OCI-LY3 (cell line): Measurements from ENCODE around the gene SHISA4.

Experiments
- H2AFZ ChIP-seq: fragments of 200-600, 300-600 bp; shearing (Covaris generic); 2 replicates; pipeline ENCODE4 v1.6.0; 2014; ENCODE audit warnings: antibody characterized with exemption, low read depth, low read length
- H3K27ac ChIP-seq: fragments of 200-600, 300-600 bp; sonication (generic); 2 replicates; pipeline ENCODE4 v1.5.1; 2014; ENCODE audit warnings: mild to moderate bottlenecking, low read length, moderate library complexity, mixed read lengths
- H3K27me3 ChIP-seq: fragments of 200-600, 300-600 bp; sonication (generic); 2 replicates; pipeline ENCODE4 v1.6.1; 2014; ENCODE audit warnings: low read depth, low read length, mixed read lengths
- H3K36me3 ChIP-seq: fragments of 200-600, 300-600 bp; sonication (generic); replicated peaks from 2 replicates; pipeline ENCODE3; 2014; ENCODE audit warnings: low read depth, low read length, mixed read lengths
- H3K4me1 ChIP-seq: fragments of 300-600, 200-600 bp; sonication (generic); 2 replicates; pipeline ENCODE4 v1.6.1; 2014; ENCODE audit warnings: low read length, mixed read lengths
- H3K4me2 ChIP-seq: fragments of 200-600, 300-600 bp; sonication (generic); 2 replicates; pipeline ENCODE4 v1.6.1; 2014; ENCODE audit warnings: low read length, mixed read lengths
- H3K4me3 ChIP-seq: fragments of 300-600, 200-600 bp; sonication (generic); 2 replicates; pipeline ENCODE4 v1.5.1; 2014; ENCODE audit warnings: antibody characterized with exemption, mild to moderate bottlenecking, low read length, moderate library complexity
- H3K79me2 ChIP-seq: fragments of 300-600, 200-600 bp; shearing (Covaris generic); 2 replicates; pipeline ENCODE4 v1.6.1; 2014; ENCODE audit warnings: mild to moderate bottlenecking, low read length, mixed read lengths
- H3K9ac ChIP-seq: fragments of 300-600, 200-600 bp; shearing (Covaris generic); 2 replicates; pipeline ENCODE4 v1.6.0; 2014; ENCODE audit warnings: mild to moderate bottlenecking, low read length, moderate library complexity
- H3K9me3 ChIP-seq: fragments of 200-600, 300-600 bp; shearing (Covaris generic); 2 replicates; pipeline ENCODE4 v1.6.1; 2014; ENCODE audit warnings: low read length, mixed read lengths; ENCODE audit not compliant: insufficient read depth
- H4K20me1 ChIP-seq: fragments of 200-600, 300-600 bp; sonication (generic); 2 replicates; pipeline ENCODE4 v1.6.1; 2016; ENCODE audit warnings: low read length, mixed read lengths; ENCODE audit not compliant: insufficient read depth
- EZH2phosphoT487 ChIP-seq: fragments of 200-600 bp; shearing (Covaris generic); IDR thresholded peaks from 2 replicates; pipeline ENCODE4 v1.6.1; 2018; ENCODE audit warnings: antibody characterized with exemption, mixed run types, low read depth
- TF ChIP-seq, protein P1 (sequence below): fragments of 200-600, 300-600 bp; sonication (generic); IDR thresholded peaks from 2 replicates; pipeline ENCODE4 v1.5.1; 2014; ENCODE audit warnings: antibody characterized with exemption, low read length, low read depth

Gene SHISA4

GRCh38 chr1:201903135-201903534 is 14.4 kb downstream of the SHISA4 start:
- H3K36me3 ChIP-seq: no peaks in the 10 kb centered on the region
- no peak overlapping the region for H2AFZ ChIP-seq
- no peaks in the 10 kb centered on the region for H3K79me2 ChIP-seq
- H3K9ac ChIP-seq: no peak overlapping the region
- no peaks in the 10 kb centered on the region for H3K4me1 ChIP-seq
- H4K20me1 ChIP-seq: no peaks in the 10 kb centered on the region
- no peak overlapping the region for H3K4me3 ChIP-seq
- TF ChIP-seq, protein P1, sequence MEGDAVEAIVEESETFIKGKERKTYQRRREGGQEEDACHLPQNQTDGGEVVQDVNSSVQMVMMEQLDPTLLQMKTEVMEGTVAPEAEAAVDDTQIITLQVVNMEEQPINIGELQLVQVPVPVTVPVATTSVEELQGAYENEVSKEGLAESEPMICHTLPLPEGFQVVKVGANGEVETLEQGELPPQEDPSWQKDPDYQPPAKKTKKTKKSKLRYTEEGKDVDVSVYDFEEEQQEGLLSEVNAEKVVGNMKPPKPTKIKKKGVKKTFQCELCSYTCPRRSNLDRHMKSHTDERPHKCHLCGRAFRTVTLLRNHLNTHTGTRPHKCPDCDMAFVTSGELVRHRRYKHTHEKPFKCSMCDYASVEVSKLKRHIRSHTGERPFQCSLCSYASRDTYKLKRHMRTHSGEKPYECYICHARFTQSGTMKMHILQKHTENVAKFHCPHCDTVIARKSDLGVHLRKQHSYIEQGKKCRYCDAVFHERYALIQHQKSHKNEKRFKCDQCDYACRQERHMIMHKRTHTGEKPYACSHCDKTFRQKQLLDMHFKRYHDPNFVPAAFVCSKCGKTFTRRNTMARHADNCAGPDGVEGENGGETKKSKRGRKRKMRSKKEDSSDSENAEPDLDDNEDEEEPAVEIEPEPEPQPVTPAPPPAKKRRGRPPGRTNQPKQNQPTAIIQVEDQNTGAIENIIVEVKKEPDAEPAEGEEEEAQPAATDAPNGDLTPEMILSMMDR: no peak
- no peak for TF ChIP-seq EZH2phosphoT487
- no peak overlapping the region for H3K4me2 ChIP-seq
- H3K27ac ChIP-seq: no peak overlapping the region
- H3K9me3 ChIP-seq: no peaks in the 10 kb centered on the region
- H3K27me3 ChIP-seq: no peaks in the 10 kb centered on the region

- no peak overlapping the region for H2AFZ ChIP-seq
- H4K20me1 ChIP-seq: no peaks in the 10 kb centered on the region
- H3K9ac ChIP-seq: no peak overlapping the region
- H3K79me2 ChIP-seq: no peaks in the 10 kb centered on the region
- no peak overlapping the region for H3K27ac ChIP-seq
- H3K36me3 ChIP-seq: no peaks in the 10 kb centered on the region
- no peak overlapping the region for H3K4me3 ChIP-seq
- no peak overlapping the region for H3K4me2 ChIP-seq
- no peaks in the 10 kb centered on the region for H3K4me1 ChIP-seq
- no peaks in the 10 kb centered on the region for H3K9me3 ChIP-seq
- TF ChIP-seq, protein P1: no peak
- no peak for TF ChIP-seq EZH2phosphoT487
- 0 out of 2 replicates have a peak, but pooled peaks cover 6% of the 10 kb centered on the region for H3K27me3 ChIP-seq
These were observed 15.9 kb downstream of the SHISA4 start for GRCh38 chr1:201904579-201904978.

GRCh38 chr1:201905234-201905890 is 16.7 kb downstream of the SHISA4 start:
- Histone ChIP-seq H3K4me1 (no peaks in the 10 kb centered on the region), H3K9me3 (no peaks in the 10 kb centered on the region), H3K4me3 (no peak overlapping the region), H3K36me3 (no peaks in the 10 kb centered on the region), H3K9ac (no peak overlapping the region), H3K27me3 (0 out of 2 replicates have a peak, but pooled peaks cover 6% of the 10 kb centered on the region), H3K27ac (no peak overlapping the region), H3K4me2 (no peak overlapping the region), H3K79me2 (no peaks in the 10 kb centered on the region), H4K20me1 (no peaks in the 10 kb centered on the region), H2AFZ (no peak overlapping the region)
- TF ChIP-seq, protein P1: no peak
- TF ChIP-seq EZH2phosphoT487: no peak

GRCh38 chr1:201906336-201906735 is 17.6 kb downstream of the SHISA4 start:
- Histone ChIP-seq H3K27me3 (0 out of 2 replicates have a peak, but pooled peaks cover 6% of the 10 kb centered on the region), H3K9ac (no peak overlapping the region), H3K27ac (no peak overlapping the region), H3K9me3 (no peaks in the 10 kb centered on the region), H2AFZ (no peak overlapping the region), H3K36me3 (no peaks in the 10 kb centered on the region), H4K20me1 (no peaks in the 10 kb centered on the region), H3K4me1 (no peaks in the 10 kb centered on the region), H3K4me3 (no peak overlapping the region), H3K4me2 (no peak overlapping the region), H3K79me2 (no peaks in the 10 kb centered on the region)
- TF ChIP-seq, protein P1: no peak
- TF ChIP-seq EZH2phosphoT487: no peak
